ENCODE measurements around the gene GEMIN2.
"Not testable (repeated sequence)": the region's sequence is repeated elsewhere in the genome, so short reads cannot be mapped to it uniquely, and the experiment has no call there.

GEMIN2 gene

GRCh38 chr14:39109893-39110715, 4.0 kb upstream of the GEMIN2 start:
- no peak for DNase-seq (ENCODE audit: low read depth in 3 of 3)

GRCh38 chr14:39113685-39114072, 444 bp upstream of the GEMIN2 start:
- DNase-seq (ENCODE audit: low read depth in 3 of 3), result no peak

- no peak for DNase-seq (ENCODE audit: low read depth in 3 of 3)
Measured at GRCh38 chr14:39122330-39123138, 8.4 kb downstream of the GEMIN2 start.

- not testable (repeated sequence) for DNase-seq (ENCODE audit: low read depth in 3 of 3)
Measured at GRCh38 chr14:39137835-39138234, 23.7 kb downstream of the GEMIN2 start.

- DNase-seq (ENCODE audit: low read depth in 3 of 3), result no peak
Measured at GRCh38 chr14:39138440-39138839, 24.3 kb downstream of the GEMIN2 start.

GRCh38 chr14:39140170-39140569, 26.0 kb downstream of the GEMIN2 start:
- DNase-seq (ENCODE audit: low read depth in 3 of 3), result no peak

- not testable (repeated sequence) for DNase-seq (ENCODE audit: low read depth in 3 of 3)
Measured at GRCh38 chr14:39141623-39142022, 27.5 kb downstream of the GEMIN2 start.

- DNase-seq (ENCODE audit: low read depth in 3 of 3), result not testable (repeated sequence)
Measured at GRCh38 chr14:39143226-39143625, 29.1 kb downstream of the GEMIN2 start.

- no peak for DNase-seq (ENCODE audit: low read depth in 3 of 3)
Measured at GRCh38 chr14:39145266-39145966, 31.3 kb downstream of the GEMIN2 start.

GRCh38 chr14:39154594-39155189, 40.6 kb downstream of the GEMIN2 start:
- DNase-seq (ENCODE audit: low read depth in 3 of 3), result no peak

GRCh38 chr14:39157491-39157890, 43.4 kb downstream of the GEMIN2 start:
- no peak for DNase-seq (ENCODE audit: low read depth in 3 of 3)

GRCh38 chr14:39158222-39158858, 44.2 kb downstream of the GEMIN2 start:
- DNase-seq (ENCODE audit: low read depth in 3 of 3), result no peak

- no peak for DNase-seq (ENCODE audit: low read depth in 3 of 3)
Measured at GRCh38 chr14:39160494-39160893, 46.4 kb downstream of the GEMIN2 start.

- DNase-seq (ENCODE audit: low read depth in 3 of 3), result not testable (repeated sequence)
Measured at GRCh38 chr14:39167797-39168320, 53.7 kb downstream of the GEMIN2 start.

- no peak for DNase-seq (ENCODE audit: low read depth in 3 of 3)
Measured at GRCh38 chr14:39168591-39168990, 54.5 kb downstream of the GEMIN2 start.

GRCh38 chr14:39169541-39169900, 55.4 kb downstream of the GEMIN2 start:
- no peak for DNase-seq (ENCODE audit: low read depth in 3 of 3)

- DNase-seq (ENCODE audit: low read depth in 3 of 3), result no peak
Measured at GRCh38 chr14:39173198-39173597, 59.1 kb downstream of the GEMIN2 start.

GRCh38 chr14:39174560-39175444, 60.7 kb downstream of the GEMIN2 start, which contains the start of gene PNN:
PNN (plus strand) TSS chr14:39175254; CDS start chr14:39175280, 26 bp downstream.
- peak; percentile 81 to 94 (median 92) for DNase-seq (ENCODE audit: low read depth in 3 of 3)

GRCh38 chr14:39175445-39176262, 61.5 kb downstream of the GEMIN2 start:
- no peak for DNase-seq (ENCODE audit: low read depth in 3 of 3)
